ENCODE results near the gene PDE2A. TPM values are rescaled to one million over a fixed set of nuclear protein-coding genes. Genes with fewer than 3 reads are reported as not detected.

The PDE2A gene
- polyA plus RNA-seq (ENCODE audit: insufficient read depth in 1 of 5, insufficient read length in 5 of 5, low replicate concordance in 1 of 5): 10 to 100 TPM in 2 of 5 donors, 1 to 10 TPM in 3; 7.7 to 14.9 (median 9.5) TPM
- long read RNA-seq, donor 1, partial matches to known transcripts: 0 of 1 reads
- long read RNA-seq, donor 1, other reads (novel, unspliced or antisense): 0 of 1 reads
- long read RNA-seq, donor 2: 0 reads
- long read RNA-seq, donor 3: 0 reads
- long read RNA-seq, donor 4, full-length matches to known transcripts: 2 of 2 reads
- long read RNA-seq, donor 4, partial matches to known transcripts: 0 of 2 reads
- long read RNA-seq, donor 4, other reads (novel, unspliced or antisense): 0 of 2 reads
- long read RNA-seq, donor 5, partial matches to known transcripts: 0 of 1 reads
- long read RNA-seq, donor 5, other reads (novel, unspliced or antisense): 0 of 1 reads
- long read RNA-seq, donor 6: 0 reads
- long read RNA-seq, donor 7, full-length matches to known transcripts: 1 of 1 reads
- long read RNA-seq, donor 7, partial matches to known transcripts: 0 of 1 reads
- long read RNA-seq, donor 7, other reads (novel, unspliced or antisense): 0 of 1 reads
- long read RNA-seq, donor 8, partial matches to known transcripts: 0 of 1 reads
- long read RNA-seq, donor 8, other reads (novel, unspliced or antisense): 0 of 1 reads

DNA sequence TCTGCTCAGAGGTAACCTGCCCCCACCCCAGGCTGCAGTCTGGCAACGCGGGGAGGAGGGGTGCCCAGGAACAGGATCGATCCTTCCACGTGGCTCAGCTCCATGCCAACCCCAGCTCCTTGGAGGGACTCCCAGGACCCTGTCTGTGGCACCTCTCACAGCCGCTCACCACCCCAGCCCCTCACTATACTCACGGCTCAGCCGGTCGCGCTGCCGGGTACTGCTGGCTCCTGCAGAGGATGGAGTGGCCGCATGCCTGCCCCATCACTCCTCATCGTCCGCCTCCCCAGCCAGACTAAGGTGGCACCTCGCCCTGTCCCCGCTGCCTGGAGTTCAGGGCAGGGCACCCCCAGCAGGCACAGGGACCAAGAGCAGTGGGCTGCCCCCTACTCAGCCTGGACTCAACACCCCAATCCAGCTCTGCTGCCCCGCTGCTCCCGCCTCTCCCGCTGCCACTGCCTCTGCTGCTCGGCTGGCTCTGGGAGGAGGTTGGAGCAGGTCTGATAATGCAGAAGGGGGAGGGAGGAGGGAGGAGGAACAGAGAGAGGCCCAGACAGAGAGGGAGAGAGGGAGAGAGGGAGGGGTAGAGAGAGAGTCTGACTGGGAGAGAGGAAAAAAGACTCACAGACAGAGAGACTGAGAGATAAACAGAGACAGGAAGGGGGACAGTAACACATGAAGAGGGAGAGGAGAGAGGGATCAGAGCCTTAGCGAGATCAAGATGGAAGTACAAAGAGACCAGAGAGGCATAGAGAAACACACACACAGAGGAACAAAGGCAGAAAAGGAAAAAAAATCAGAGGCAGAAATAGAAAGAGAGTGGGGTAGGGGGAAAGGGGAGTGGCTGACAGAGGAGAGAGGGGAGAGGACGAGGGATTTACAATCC is at the start of gene PDE2A:
Gene PDE2A, minus strand, starts transcription at position 480 of the 886 bp plus-strand sequence. Its CDS starts 215 bp downstream, at position 265.
- no peak for DNase-seq

DNA sequence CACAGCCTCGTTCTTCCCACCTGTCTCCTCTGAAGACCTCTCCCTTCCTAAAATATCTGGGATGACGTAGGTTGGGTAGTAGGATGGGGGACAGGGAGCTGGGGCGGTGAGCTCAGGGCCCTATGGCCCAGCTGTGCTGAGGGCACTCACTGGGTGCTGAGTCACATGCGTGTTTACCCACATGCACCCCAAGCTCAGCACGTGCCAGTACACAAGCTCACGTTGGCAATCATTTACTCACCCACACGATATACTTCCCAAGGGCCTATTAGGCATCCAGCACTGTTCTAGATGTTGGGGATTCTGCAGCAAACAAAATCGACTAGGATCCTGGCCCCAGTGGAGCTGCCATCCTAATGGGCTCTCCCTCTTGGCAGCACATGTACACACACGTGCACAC is 49.3 kb upstream of the PDE2A start:
- no peak for DNase-seq

DNA sequence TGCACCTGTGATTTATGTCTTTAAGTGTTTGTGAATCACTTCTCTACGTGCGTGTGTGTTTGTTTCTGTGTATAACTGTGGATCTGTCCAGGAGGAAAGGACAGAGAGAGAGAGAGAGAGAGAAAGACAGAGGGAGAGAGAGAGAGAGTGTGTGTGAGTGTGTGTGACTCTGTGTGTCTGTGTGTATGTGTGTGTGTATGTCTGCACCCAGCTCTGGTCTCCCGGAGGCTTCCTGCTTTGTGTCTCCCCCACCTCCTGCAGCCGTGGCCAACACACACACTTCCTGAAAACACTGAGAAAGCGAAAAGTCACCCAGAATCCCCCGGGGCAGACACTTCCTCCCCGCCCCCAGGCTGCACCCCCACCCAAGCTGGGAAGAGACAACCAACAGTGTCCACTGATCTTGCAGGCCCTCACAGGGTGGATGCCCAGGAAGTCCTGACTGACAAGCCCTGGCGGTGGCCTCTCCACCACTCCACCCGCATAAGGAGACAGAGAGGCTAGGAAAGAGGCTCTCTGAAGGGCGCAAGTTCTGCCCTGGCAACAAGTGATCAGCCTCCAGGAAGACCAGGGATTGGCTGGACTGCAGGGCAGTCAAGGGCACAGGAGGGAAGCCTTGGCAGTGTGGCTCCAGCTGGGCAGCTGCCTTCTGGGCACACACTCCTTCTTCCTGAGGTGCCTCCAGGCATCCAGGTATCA is 48.0 kb upstream of the PDE2A start:
- peak; percentile 89 to 91 for DNase-seq

DNA sequence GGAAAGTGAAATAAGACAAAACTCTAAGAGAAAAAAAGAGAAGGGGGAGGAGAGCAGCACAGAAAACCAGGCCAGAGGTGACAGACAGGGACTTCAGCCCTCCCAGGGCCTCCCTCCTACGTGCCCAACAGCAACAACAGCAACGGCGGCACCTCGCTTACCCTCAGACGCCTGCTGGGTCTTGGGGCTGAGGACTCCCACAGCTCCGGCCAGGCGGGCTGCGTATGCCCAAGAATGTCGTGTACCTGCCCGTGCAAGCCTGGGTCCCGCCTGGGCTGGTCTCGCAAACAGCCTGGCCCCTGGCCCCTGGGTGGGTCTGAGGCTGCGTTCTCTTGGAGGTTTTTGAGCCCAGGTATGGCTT is 47.4 kb upstream of the PDE2A start:
- DNase-seq: peak in 1 of 2 donors; percentile 25

DNA sequence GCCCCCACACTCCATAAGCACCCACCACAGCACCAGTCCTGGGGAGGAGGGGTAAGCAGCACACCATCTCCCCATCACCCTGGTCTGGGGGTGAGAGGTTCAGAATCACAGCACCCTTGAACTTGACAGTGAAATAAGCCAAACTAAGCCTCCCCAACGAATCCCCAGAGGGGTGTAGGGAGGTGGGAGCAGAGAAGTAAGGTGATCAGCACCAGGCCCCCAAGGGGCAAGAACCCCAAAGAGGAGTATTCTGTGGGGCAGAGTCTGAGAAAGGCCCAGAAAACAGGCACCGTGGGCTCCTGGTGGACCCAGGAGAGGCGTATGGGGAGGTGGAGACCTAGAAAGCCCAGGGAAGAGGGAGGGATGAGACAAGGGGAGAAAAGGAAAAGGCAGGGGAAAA is 47.1 kb upstream of the PDE2A start:
- DNase-seq: no peak

DNA sequence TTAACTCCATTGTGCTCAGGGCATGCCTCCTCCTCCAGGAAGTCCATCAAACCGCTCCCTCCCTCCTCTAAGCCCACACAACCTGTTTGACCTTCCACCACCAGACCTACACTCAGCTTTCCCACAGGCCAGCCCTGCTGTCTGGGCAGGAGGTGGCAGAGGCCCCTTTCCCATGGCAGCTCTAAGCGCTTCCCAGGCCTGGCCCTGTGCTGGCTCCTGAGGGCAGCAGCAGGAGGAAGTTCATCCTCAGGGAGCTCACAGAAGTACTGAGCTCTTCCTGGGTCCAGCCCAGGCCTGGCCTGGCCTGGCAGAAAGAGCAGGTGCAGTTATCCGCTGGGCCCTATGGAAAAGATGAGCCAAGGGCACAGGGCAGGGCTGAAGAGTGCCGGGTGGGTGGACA is 46.6 kb upstream of the PDE2A start:
- DNase-seq: no peak

DNA sequence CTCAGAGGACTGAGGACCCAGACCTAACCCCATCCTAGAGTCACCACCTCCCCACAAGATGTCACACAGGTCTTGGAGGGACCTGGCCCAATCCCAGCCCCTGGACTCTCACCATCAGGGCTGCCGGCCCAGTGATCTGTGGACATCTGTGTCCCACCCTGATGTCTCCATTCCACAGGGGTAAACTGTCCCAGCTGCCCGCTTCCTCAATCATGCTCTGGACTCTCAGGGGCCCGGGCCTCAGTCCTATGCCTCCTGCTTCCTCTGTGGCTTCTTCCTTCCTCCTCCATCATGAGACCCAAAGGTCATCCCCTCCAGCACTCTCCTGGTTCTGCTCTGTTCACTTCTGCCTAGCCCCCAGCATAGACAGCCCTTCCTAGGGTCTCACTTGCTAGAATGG is 45.8 kb upstream of the PDE2A start:
- no peak for DNase-seq

DNA sequence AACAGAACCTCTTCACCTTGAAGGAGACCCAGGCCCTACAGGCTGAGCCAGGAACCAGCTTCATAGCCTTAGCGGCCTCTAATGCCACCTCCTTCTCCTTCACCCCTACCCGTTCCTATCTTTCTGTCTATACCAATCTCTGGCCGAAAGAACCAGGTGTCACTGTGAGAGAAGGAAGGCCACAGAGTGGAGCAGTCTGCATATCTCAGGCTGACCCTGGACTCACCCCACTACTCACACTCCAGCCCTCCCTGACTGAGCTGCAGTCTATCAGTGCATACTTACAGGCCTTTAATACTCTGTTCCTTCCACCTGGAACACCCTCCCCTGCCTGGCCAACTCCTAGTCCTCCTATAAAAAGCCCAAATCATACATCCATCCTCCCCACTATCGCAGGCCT is 45.3 kb upstream of the PDE2A start:
- DNase-seq: no peak

DNA sequence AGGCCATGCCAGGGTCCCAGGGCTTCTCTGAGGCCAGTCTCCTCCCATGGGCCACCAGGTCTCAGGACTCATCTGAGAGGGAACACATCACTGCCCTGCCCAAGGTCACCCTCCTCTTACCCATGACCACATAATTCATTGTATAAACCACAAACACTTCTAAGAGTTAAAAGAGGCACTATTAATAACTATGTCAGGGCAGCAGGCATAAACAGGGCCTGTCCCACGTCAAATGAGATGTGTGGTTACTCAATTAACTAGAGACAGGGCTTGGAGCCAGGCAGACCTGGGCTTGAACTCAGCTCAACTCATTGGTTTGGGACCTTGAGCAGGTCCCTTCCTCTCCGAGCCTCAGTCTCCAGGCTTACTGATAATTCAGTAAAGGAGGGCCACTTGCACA is 44.9 kb upstream of the PDE2A start:
- DNase-seq: no peak

DNA sequence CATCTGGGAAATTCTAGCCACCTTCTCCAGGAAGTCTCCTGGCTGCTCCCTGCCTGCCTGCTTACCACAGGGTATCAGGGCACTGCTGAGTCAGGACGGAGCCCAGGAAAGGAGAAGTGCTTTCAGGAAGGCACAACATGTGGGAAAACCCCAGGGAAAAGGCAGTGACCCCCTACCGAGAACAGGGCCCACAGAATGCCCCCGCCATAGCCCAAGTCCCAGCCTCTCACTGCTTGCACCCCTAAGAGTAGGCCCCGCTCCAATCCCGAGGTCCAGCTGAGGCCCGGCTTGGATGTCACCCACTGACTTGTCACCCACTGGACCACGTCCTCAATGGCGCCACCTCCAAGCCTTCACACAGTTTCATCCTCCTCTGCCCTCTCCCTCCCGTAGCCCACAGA is 43.9 kb upstream of the PDE2A start:
- DNase-seq: no peak

DNA sequence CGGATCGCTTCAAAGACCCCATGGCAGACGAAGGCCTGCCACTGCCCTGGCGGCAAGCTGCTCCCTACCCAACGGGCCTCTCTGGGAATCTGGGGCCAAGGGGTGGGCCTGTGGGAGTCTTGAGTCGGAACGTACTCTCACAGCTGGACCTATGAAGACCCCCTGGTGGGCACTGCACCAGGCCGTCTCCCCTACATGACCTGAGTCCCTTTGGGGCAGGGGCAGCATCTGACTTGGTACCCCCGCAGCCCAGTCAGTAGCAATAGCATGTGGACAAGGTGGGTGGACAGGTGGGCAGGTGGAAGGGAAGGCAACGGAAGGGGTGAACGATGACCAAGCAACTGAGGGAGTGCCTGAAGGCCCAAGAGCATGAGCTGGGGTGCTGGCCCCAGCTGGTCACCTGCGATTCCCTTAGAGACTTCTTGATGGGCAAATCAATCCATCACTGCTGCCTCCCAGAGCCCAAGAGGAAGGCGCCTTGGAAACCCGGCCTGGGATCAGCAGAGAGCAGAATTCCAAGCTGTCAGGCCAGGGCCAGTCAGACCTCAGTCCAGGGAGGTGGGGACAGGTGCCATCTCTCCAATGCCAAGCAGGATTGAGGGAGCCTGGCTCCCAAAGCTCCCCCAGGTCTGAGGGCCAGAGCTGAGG is 42.7 kb upstream of the PDE2A start:
- no peak for DNase-seq

DNA sequence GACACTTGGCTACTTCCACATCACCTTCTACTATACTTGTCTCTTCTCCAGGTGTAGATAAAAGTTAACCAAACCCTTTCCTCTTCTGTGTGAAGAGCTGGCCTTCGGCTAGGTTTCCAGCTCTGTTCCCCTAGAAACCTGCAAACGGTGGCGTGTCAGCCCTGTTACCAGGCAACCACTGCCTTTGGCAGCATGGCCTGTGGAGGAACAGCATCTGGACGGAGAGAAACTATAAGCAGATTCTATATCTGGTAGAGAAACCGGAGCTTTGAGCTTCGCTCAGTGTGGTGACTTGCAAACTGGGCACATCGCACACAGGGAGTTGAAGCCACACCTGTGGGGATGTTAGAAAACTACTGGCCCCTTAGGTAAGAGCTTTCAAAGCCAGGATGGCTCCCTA is 42.1 kb upstream of the PDE2A start:
- DNase-seq: no peak

DNA sequence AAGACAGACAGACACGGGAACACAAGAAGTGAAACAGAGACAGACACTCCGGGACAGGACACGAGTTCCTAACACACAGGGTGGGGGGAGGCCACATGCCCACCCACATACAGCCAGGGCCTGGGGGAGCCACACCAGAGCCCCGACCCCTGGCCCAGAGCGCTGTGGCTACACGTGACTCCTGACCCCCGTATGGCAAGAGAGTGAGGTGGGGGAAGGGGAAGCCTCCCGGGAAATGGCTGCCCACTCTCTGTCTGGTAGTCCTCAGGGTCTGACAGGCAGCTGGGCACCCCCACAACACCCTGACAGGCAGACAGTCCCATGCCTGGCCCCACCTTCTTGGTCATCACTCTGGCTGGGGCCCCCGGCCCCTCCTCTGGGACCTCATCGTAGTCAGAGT is 38.6 kb upstream of the PDE2A start:
- no peak for DNase-seq

DNA sequence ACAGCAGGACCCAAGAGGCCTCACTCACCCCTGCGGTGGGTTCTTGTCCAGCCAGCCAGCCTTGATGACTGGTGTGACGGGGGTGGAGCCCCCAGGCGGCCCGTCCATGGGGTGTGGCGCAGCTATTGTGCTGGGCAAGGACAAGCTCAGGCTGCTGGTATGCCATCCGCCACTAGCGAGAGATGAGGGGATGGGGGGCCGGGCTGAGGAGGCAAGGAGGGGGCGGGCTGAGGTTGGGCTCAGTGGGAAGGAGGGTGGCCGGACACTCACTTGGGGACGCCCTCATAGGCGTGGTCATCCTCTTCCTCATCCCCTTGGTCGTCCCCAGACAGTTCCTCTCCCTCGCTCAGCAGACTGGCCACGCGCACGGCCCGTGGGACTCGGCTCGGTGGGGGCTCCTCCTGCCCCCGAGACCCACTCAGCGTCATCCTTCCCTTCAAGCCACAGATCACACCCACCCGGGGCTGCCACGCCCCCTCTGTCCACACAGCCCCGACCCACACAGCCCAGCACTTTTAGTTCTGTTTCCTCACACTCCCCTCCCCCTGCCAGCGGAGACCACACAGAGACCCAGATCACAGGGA is 38.0 kb upstream of the PDE2A start:
- DNase-seq: peak; percentile 40 to 55

DNA sequence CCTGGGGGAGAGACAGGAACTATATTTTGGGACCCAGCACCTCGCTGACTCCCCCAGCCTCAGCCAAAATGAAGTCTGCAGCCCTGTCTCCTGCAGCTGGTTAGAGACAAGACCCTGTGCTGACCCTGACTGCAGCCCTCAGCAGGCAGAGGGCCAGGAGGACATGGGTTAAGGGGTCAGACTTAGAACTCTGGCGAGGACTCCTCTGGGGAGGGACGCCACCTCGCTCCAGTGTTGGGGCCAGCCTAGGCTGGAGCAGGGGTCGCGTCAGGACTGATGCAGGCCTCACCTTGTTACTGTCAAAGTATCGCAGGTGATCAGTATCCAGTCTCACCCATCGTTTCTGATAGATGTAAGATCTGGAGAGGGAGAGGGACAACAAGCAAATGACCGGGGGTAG is 36.9 kb upstream of the PDE2A start:
- DNase-seq: no peak

DNA sequence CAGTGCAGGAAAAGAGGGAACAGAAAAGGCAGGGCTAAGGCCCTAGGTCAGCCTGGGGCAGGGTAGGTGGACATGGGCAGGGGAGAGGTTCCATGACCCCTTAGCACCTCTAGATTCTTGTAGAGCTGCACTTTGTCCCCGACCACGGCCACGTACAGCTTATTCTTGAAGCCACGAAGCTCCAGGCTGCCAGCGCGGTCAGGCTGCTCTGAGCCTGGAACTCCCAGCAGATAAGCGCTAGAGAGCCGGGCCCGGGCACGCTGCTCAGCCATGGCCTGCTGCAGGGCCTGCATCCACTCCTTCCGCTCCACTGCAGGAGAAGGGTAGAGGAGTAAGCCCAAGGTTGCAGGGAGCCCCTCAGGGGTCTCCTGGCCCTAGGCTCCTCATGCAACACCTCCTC is 36.1 kb upstream of the PDE2A start:
- no peak for DNase-seq

DNA sequence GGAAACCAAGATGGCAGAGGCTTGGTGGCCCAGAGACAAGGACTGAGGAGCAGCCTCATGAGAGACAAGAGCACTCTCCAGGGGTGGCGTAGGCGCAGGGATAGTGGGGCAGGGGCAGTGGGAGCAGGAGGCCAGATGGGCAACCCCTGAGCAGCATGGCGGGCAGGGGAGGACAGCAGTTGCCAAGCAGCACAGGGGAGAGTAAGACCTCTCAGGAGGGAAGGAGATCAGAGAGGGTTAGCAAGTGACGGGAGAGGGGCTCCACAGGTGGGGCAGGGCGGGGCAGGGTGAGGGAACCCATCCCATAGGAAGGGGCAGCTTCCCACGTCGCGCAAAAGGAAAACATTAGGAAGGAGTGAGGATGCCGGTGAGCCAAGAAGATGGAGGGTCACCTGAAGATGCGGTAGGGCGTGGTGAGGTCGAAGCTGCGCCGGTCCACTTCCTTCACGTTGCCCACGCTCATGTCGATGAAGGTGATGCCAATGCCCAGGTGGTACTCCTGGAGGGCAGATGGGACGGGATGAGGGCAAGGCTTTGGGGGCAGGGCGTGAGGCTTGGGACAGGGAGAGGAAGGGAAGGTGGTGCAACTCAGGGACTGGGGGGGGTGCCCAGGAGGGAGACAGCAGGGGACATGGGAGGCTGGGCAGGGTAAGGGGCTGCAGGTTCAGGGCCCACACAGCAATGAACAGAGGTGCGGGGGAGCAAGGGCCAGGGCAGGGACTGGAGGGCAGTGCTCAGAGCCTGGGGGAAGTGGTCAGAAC is 35.4 kb upstream of the PDE2A start:
- DNase-seq: no peak

DNA sequence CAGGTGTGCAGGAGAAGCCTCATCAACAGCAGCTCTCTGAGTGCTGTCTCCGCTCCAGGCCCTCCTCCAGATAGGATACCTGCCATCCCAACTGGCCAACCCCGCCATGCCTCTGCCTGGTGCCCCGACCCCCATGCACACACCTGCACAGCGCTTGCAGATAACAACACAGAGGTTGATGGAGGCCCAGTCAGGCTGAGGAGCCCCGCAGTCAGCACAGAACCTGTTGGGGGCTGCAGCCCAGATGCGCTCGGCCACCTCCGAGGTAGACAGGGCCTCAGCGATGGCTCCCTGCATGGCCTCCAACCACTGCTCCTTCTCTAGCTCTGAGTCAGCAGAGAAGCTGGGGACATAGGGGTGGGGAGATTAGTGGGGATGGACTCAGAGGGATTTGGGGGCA is 32.8 kb upstream of the PDE2A start:
- DNase-seq: no peak

DNA sequence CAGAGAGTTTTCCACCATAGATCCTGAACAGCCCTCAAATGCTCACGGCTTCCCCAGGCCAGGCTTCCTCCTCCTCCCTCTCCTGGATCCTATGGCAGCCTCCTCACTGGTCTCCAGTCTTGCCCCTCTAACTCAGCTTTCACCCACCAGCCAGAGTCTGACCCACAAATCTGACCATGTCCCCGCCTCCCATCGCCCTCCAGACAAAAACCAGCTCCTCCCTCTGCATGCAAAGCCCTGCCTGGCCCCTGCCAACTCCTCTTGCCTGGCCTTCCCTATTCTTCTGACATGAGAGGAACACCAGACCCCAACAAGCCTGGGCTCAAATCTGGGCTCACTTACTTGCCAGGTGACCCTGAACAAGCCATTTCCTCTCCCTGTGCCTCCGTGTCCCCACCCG is 32.4 kb upstream of the PDE2A start:
- DNase-seq: no peak
